K562 (cell line): ENCODE results near the gene CBLL1. TPM values are rescaled to one million over a fixed set of nuclear protein-coding genes. Genes with fewer than 3 reads are reported as not detected.

ENCODE experiments used
- CBX3 ChIP-seq, 2 experiments: IDR thresholded peaks; 1 replicate in 1 of 2; 2 replicates in 1 of 2; pipeline ENCODE4 v1.6.1; 2012; ENCODE audit warnings: inconsistent platforms in 2 of 2, low read length in 2 of 2, borderline replicate concordance in 1 of 2, control low read depth in 1 of 2
- ELF1 ChIP-seq: fragments of 200-800 bp; sonication (Bioruptor generic); IDR thresholded peaks from 2 replicates; pipeline ENCODE4 v1.6.1; 2016; ENCODE audit warnings: missing genetic modification characterization, missing compliant biosample characterization
- GABPB1 ChIP-seq: sonication (generic); formaldehyde crosslinking; IDR thresholded peaks from 2 replicates; pipeline ENCODE4 v1.8.0; 2022; ENCODE audit warnings: mild to moderate bottlenecking, missing genetic modification reagents
- GTF2F1 ChIP-seq: IDR thresholded peaks from 2 replicates; pipeline ENCODE4 v1.6.1; 2011; ENCODE audit warnings: low read depth, low read length, improper control_type of control experiment
- HCFC1 ChIP-seq: IDR thresholded peaks from 2 replicates; pipeline ENCODE4 v1.6.1; 2012; ENCODE audit warnings: low read depth, low read length, improper control_type of control experiment
- IRF1 ChIP-seq: sonication (generic); formaldehyde crosslinking; IDR thresholded peaks from 2 replicates; pipeline ENCODE4 v1.8.0; 2022; ENCODE audit warnings: missing genetic modification reagents, mild to moderate bottlenecking, borderline replicate concordance
- MBD2 ChIP-seq: sonication (generic); IDR thresholded peaks from 2 replicates; pipeline ENCODE4 v1.6.1; 2016; ENCODE audit warnings: low read depth, borderline replicate concordance
- MTA2 ChIP-seq: fragments of 450-650 bp; IDR thresholded peaks from 2 replicates; pipeline ENCODE4 v1.6.1; 2016; ENCODE audit warnings: low read depth
- RB1 ChIP-seq: fragments of 450-650 bp; IDR thresholded peaks from 2 replicates; pipeline ENCODE4 v1.6.1; 2017; ENCODE audit warnings: low read depth, mild to moderate bottlenecking
- RBM39 ChIP-seq: fragments of 200-400 bp; formaldehyde crosslinking; optimal IDR thresholded peaks from 2 replicates; pipeline ENCODE3; 2018; ENCODE audit warnings: low read depth, low read length
- SP1 ChIP-seq: sonication (generic); formaldehyde crosslinking; IDR thresholded peaks from 2 replicates; pipeline ENCODE4 v1.8.1; 2022; ENCODE audit warnings: mild to moderate bottlenecking, missing genetic modification reagents
- TAF15 ChIP-seq: fragments of 200-400 bp; formaldehyde crosslinking; IDR thresholded peaks from 2 replicates; pipeline ENCODE4 v1.6.1; 2017; ENCODE audit warnings: mild to moderate bottlenecking, low read depth, low read length, moderate library complexity
- TFE3 ChIP-seq: fragments of 450-650 bp; formaldehyde crosslinking; IDR thresholded peaks from 2 replicates; pipeline ENCODE4 v1.4.0; 2020; ENCODE audit warnings: mild to moderate bottlenecking, mixed read lengths
- THRA ChIP-seq: fragments of 450-650 bp; IDR thresholded peaks from 2 replicates; pipeline ENCODE4 v1.6.1; 2017; ENCODE audit warnings: mild to moderate bottlenecking, moderate library complexity
- ZBTB1 ChIP-seq: sonication (generic); formaldehyde crosslinking; IDR thresholded peaks from 2 replicates; pipeline ENCODE4 v1.8.1; 2023; ENCODE audit warnings: missing genetic modification reagents, low read depth, mild to moderate bottlenecking, borderline replicate concordance
- ZNF146 ChIP-seq: IDR thresholded peaks from one replicate; pipeline ENCODE4 v1.6.1; 2018; ENCODE audit warnings: missing compliant biosample characterization; ENCODE audit not compliant: unreplicated experiment
- ZNF395 ChIP-seq: fragments of 200-800 bp; sonication (Bioruptor generic); IDR thresholded peaks from 2 replicates; pipeline ENCODE4 v1.6.1; 2017; ENCODE audit warnings: missing genetic modification characterization, missing compliant biosample characterization
- ZNF561 ChIP-seq: fragments of 450-650 bp; formaldehyde crosslinking; conservative IDR thresholded peaks from 2 replicates; pipeline ENCODE4 v1.4.0; 2020; ENCODE audit warnings: mild to moderate bottlenecking, moderate library complexity
- ZNF740 ChIP-seq, 3 experiments: fragments of 200-800 bp in 1 of 3; sonication (Bioruptor generic) in 1 of 3; sonication (generic) in 1 of 3; formaldehyde crosslinking in 1 of 3; IDR thresholded peaks; 2 replicates each; pipeline versions ENCODE4 v1.6.1 to v1.8.0; 2016 to 2022; ENCODE audit warnings: mild to moderate bottlenecking in 2 of 3, missing compliant biosample characterization in 2 of 3, missing genetic modification characterization in 2 of 3, missing genetic modification reagents in 1 of 3
- polyA plus RNA-seq, 8 experiments: library from polyadenylated mRNA; depleted of rRNA in 4 of 8; stranded (reverse) in 5 of 8; unstranded in 3 of 8; fragments of >200 nt; fragmentation: Nextera tagmentation in 2 of 8; fragmentation: Illumina TruSeq in 1 of 8; extraction: Ambion mirVana in 2 of 8; extraction: Trizol in 1 of 8; gene quantifications; 2 replicates each; pipeline versions ENCODE4 v1.2.1 to v1.2.3, GENCODE V29; 2011 to 2014; ENCODE audit warnings: inconsistent platforms in 1 of 8, missing spikeins in 1 of 8
- total RNA-seq, 7 experiments: library from RNA; depleted of rRNA in 6 of 7; stranded (reverse); fragments of >200 nt in 6 of 7; fragmentation: Illumina TruSeq in 2 of 7; extraction: Trizol in 2 of 7; gene quantifications; 2 replicates each; pipeline versions ENCODE4 v1.2.1 to v1.2.3, GENCODE V29; 2011 to 2021; ENCODE audit warnings: low replicate concordance in 1 of 7

CBLL1 gene
- total and polyA plus RNA-seq, 9 of the 15 experiments (the other 6 are each of a cell fraction or from before 2014, with no cell fraction given): 14.7 to 67.9 (median 35.4) TPM

GRCh38 chr7:107742678-107743566 lies 1.0 kb upstream of the CBLL1 start (continued):
- TF ChIP-seq TFE3 (no peak), IRF1 (CRISPR knock-in tag) (no peak), THRA (no peak), RB1 (0 out of 2 replicates have a peak, but pooled peaks have one; percentile 16), ZNF395 (CRISPR knock-in tag) (peak; percentile 0; the same call in 1 of the 2 replicates), HCFC1 (no peak), MBD2 (no peak), ZNF146 (CRISPR knock-in tag) (no peak), ZBTB1 (CRISPR knock-in tag) (no peak), MTA2 (no peak; the same call in 1 of the 2 replicates), GTF2F1 (no peak), ELF1 (no peak), ZNF561 (CRISPR knock-in tag) (no peak), SP1 (CRISPR knock-in tag) (no peak), CBX3 (IDR thresholded peaks at IDR 0.05; ENCODE audit: borderline replicate concordance in 1 of 2, low read length in 2 of 2) (no peak), ZNF740 (CRISPR knock-in tag; IDR thresholded peaks at IDR 0.05) (no peak), ZNF740 (tag; IDR thresholded peaks at IDR 0.05) (0 out of 4 replicates have a peak, but pooled peaks of 1 of the 2 experiments have one; percentile 23), GABPB1 (CRISPR knock-in tag) (no peak), RBM39 (no peak), TAF15 (no peak)
